Measurements from ENCODE around the gene AIF1L. TPM values are rescaled to one million over a fixed set of nuclear protein-coding genes. Genes with fewer than 3 reads are reported as not detected.

AIF1L gene
- total RNA-seq, 4 donors from 2014 or later: 5.4 to 28.5 (median 17.1) TPM

DNA sequence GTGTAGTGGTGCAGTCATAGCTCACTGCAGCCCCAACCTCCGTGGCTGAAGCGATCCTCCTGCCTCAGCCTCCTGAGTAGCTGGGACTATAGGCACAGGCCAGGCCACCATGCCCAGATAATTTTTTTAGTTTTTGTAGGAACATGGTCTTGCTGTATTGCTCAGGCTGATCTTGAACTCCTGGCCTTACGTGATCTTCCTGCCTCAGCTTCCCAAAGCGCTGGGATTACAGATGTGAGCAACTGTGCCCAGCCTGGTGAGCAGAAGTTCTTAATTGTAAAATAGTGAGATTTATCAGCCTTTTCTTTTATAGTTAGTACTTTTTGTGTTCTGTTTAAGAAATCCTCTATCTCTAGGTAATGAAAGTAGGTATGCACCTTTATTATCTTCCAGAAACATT is 71.6 kb downstream of the AIF1L start:
- Histone ChIP-seq H3K4me3 (no peak overlapping the region), H3K36me3 (peaks cover 10 to 89% of the 10 kb centered on the region in 2 donors), H3K4me1 (no peaks in the 10 kb centered on the region), H3K27ac (no peak overlapping the region), H3K27me3 (no peaks in the 10 kb centered on the region), H3K9me3 (no peaks in the 10 kb centered on the region)
- TF ChIP-seq CTCF (IDR thresholded peaks at IDR 0.05) (no peak), POLR2A (IDR thresholded peaks at IDR 0.05) (no peak), POLR2AphosphoS5 (IDR thresholded peaks at IDR 0.05) (no peak), EP300 (IDR thresholded peaks at IDR 0.05) (no peak)
- no peak for ATAC-seq
- 84 to 93% methylated on average over 2 to 4 of the region's 4 CpGs for WGBS, 2 donors (ENCODE audit: low coverage in 1 of 2)

GRCh38 chr9:131169563-131170240 is 73.4 kb downstream of the AIF1L start:
- ATAC-seq: no peak
- H3K9me3 ChIP-seq: no peaks in the 10 kb centered on the region
- H3K27me3 ChIP-seq: no peaks in the 10 kb centered on the region
- H3K36me3 ChIP-seq: peaks cover 3 to 87% of the 10 kb centered on the region in 2 donors
- no peaks in the 10 kb centered on the region for H3K4me1 ChIP-seq
- no peak for TF ChIP-seq CTCF (IDR thresholded peaks at IDR 0.05)
- TF ChIP-seq POLR2AphosphoS5 (IDR thresholded peaks at IDR 0.05): no peak
- no peak for TF ChIP-seq EP300 (IDR thresholded peaks at IDR 0.05)
- no peak for TF ChIP-seq POLR2A (IDR thresholded peaks at IDR 0.05)
- whole genome bisulfite sequencing, 2 donors (ENCODE audit: low coverage in 1 of 2): 77 to 83% methylated on average over 7 of the region's 7 CpGs
- no peak overlapping the region for H3K4me3 ChIP-seq
- no peak overlapping the region for H3K27ac ChIP-seq

Small RNAs within 50 kb of the gene (small RNA-seq; reads per million reads assigned to genes)
- 0 reads per million in 4 donors for gene RNU6-881P

Other genes starting within 250 kb of the AIF1L start
- gene QRFP, start 199.7 kb upstream of the AIF1L start, total RNA-seq: not detected
- gene FIBCD1, start 157.3 kb upstream of the AIF1L start, total RNA-seq: 1 to 10 TPM in 2 of 4 donors, not detected in 2; 1.4 to 1.7 TPM
- gene LAMC3, start 87.4 kb upstream of the AIF1L start, total RNA-seq: under 1 TPM in 3 of 4 donors, not detected in 1; under 0.01 to 0.78 (median 0.50) TPM
- 10 to 100 TPM; 25.8 to 68.2 (median 36.9) TPM for gene NUP214, start 29.1 kb downstream of the AIF1L start, total RNA-seq
- 1 to 10 TPM in 3 of 4 donors, under 1 TPM in 1; 0.78 to 5.4 (median 2.9) TPM for gene FAM78A, start 180.0 kb downstream of the AIF1L start, total RNA-seq
- gene PLPP7, start 193.2 kb downstream of the AIF1L start, total RNA-seq: 10 to 100 TPM in 3 of 4 donors, 1 to 10 TPM in 1; 9.7 to 21.1 (median 12.0) TPM